DND-41 (cell line): ENCODE data around the gene FHIT.

ENCODE experiments used
- EZH2 ChIP-seq: IDR thresholded peaks from 3 replicates; pipeline ENCODE4 v1.6.1; 2012; ENCODE audit warnings: borderline replicate concordance, low read depth, mild to moderate bottlenecking, moderate library complexity, low read length, inconsistent platforms; ENCODE audit not compliant: severe bottlenecking
- TF ChIP-seq, protein P1 (sequence below): IDR thresholded peaks from 2 replicates; pipeline ENCODE4 v1.5.1; 2012; ENCODE audit warnings: borderline replicate concordance, low read length, moderate library complexity, mild to moderate bottlenecking; ENCODE audit not compliant: poor library complexity, severe bottlenecking; ENCODE audit errors: extremely low read depth

GRCh38 chr3:61251174-61251972, at the start of gene FHIT:
- TF ChIP-seq, protein P1, sequence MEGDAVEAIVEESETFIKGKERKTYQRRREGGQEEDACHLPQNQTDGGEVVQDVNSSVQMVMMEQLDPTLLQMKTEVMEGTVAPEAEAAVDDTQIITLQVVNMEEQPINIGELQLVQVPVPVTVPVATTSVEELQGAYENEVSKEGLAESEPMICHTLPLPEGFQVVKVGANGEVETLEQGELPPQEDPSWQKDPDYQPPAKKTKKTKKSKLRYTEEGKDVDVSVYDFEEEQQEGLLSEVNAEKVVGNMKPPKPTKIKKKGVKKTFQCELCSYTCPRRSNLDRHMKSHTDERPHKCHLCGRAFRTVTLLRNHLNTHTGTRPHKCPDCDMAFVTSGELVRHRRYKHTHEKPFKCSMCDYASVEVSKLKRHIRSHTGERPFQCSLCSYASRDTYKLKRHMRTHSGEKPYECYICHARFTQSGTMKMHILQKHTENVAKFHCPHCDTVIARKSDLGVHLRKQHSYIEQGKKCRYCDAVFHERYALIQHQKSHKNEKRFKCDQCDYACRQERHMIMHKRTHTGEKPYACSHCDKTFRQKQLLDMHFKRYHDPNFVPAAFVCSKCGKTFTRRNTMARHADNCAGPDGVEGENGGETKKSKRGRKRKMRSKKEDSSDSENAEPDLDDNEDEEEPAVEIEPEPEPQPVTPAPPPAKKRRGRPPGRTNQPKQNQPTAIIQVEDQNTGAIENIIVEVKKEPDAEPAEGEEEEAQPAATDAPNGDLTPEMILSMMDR, result no peak
- TF ChIP-seq EZH2, result no peak
